CD4-positive, alpha-beta T cell treated with Interleukin-2 at 100 ng/mL for 4 hours (primary cell): ENCODE measurements around the gene KIF4B.

ENCODE experiments used
- DNase-seq: peaks from one replicate; pipeline ENCODE4 v3.0.0-alpha.2; 2020; ENCODE audit warnings: low spot score

The KIF4B gene

DNA sequence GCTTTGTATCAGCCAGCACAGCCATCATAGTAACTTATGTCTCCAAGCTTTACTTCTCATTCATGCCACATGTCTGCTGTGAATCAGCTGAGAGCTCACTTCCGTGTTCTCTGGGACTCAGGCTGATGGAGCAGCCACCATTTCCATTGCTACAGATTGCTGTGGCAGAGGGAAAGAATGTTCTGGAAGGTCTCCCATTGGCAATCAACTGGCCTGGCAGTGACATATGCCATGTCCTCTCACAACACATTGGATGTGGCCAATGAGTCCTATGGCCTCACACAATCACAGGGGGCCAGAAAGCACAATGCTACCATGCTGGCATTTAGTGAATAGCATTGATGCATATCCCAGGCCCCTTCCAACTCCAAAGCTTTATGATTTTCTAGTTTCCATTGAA lies 44.1 kb downstream of the KIF4B start:
- DNase-seq = no peak

DNA sequence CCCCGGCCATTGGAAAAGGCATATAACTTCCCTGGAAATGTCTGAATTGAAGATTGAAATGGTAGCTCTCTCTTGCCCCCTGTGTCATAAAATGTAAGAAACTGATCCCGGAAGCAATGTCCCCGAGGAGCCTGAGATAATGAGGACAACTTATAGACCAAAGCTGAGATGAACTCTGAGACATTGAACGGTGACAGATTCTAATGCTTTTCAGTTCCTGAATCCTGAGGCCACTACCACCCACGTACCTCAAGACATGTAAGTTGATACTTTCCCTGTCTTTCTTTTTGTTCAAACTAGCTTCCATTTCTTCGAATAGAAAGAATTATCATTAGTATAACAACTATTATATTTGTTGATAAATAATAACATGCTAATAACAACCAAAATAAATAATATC lies 51.0 kb downstream of the KIF4B start:
- no peak for DNase-seq

GRCh38 chr5:155066886-155067595 lies 53.5 kb downstream of the KIF4B start:
- no peak for DNase-seq
